ENCODE results near the gene TCP1.
"Not testable (repeated sequence)": the region's sequence is repeated elsewhere in the genome, so short reads cannot be mapped to it uniquely, and the experiment has no call there.

TCP1 gene

GRCh38 chr6:159816775-159817174 is 27.4 kb upstream of the TCP1 start:
- not testable (repeated sequence) for DNase-seq

- DNase-seq = no peak
These were observed 26.0 kb upstream of the TCP1 start for GRCh38 chr6:159815410-159815809.

DNA sequence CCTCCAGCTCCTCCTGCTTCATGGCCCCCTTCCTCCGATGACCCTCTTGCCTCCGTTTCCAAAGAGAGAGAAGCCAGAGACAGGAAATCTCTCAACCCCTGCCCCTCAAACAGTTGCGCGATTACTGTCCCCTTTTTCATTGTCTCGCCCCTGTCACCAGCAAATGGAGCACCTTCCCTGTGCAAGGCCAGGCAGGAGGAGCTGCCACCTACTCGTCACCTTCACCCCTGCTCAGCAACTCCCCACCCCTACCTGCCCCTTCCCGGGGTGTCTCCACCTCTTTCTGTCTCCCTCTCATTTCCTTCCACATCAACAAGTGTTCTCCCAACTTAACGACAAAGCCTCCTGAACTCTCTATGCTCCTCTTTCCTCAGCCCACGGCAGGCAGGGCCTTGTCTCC is 24.4 kb upstream of the TCP1 start:
- no peak for DNase-seq

GRCh38 chr6:159809149-159809548 is 19.7 kb upstream of the TCP1 start:
- no peak for DNase-seq

DNA sequence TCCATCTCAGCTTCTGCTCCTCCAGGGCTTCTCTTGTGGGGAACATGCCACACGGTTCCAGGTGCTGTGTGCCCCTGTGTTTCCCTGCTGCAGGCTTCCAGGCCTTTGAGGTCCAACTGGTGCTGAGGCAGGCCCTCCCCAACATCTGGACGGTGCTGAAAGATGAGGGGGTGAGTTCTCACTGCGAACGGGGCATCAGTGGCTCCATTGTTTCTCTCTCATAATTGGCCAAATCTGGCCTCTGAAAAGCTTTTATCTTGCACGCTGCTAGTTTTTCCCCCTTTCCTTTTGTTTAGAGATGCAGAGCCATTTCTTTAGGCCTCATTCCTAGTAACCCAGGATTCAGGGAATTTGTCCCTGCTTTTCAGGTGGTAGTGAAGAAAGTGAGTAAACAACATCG is 19.2 kb upstream of the TCP1 start:
- DNase-seq = no peak

DNA sequence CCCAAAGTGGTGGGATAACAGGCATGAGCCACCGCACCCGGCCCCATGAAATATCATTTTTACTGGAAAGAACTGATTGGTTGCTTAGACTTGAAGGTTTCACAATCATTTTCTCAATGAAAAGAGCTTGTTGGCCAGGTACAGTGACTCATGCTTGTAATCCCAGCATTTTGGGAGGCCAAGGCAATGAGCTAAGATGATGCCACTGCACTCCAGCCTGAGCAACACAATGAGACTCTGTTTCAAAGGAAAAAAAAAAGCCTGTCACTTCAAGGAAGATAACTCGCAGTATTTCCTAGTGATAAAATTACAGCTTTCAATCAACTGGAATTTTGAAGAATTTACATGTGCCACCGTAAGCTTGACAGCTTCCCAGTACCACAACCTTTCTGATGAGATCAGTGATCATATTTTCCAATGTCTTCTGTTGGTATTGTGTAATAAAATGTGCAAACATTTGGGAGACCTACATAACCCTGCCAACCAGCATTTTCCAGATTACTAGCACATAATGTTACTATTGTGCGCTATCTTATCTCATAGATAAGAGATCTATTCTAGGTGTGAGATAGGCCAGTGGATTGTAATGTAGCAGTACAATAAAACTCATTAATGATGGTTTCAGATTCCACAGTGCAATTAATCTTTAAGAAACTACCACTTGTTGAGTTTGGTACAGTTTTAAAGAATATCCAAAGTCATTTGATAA is 17.9 kb upstream of the TCP1 start:
- DNase-seq = no peak

DNA sequence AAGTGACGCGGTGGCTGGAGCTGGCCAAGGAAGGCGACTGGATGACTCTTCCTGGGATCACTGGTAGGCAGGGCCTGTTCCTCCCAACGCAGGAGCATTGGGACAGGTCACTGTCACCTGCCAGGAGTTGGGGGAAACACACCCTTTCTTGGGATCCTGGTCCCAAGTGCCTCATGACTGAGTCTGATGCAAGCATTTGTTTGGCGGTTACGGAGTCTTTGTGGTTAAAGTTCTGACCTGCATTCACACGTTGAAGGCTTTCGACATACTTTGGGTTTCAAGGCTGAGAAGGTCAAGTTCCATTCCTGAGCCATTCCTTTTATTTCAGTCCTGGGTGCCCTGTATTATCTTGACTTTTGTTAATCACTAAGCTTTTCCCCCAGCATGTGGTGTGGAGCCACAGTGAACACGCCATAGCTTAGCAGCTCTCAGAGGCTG is 16.6 kb upstream of the TCP1 start:
- DNase-seq = no peak

GRCh38 chr6:159805440-159806020 is 16.1 kb upstream of the TCP1 start:
- no peak for DNase-seq

DNA sequence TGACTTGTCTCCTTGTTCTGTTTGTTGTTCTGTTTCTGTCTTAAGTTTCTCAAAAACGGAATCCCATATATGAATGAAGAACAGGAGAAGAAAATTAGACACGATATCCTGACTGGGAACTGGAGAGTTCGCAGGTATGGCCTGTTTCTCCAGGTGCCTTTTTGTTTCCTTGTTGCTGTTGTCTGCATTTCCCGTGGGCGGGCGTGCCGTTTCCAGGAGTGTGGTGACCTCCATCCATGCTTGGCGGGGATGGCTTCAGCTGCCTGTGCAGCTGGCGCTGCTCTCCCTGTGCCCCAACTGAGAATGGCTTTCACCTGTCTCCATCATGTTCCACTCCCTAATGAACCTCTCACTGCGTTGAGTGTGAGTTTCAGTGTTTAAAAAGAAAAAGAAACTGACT is 15.1 kb upstream of the TCP1 start:
- DNase-seq = no peak

GRCh38 chr6:159801935-159802334 is 12.5 kb upstream of the TCP1 start:
- peak; percentile 30 for DNase-seq

GRCh38 chr6:159800141-159800865 is 10.9 kb upstream of the TCP1 start, which contains the start of gene PNLDC1:
Gene PNLDC1 (plus strand): TSS chr6:159800276. CDS start chr6:159800308, 32 bp downstream.
- no peak for DNase-seq

DNA sequence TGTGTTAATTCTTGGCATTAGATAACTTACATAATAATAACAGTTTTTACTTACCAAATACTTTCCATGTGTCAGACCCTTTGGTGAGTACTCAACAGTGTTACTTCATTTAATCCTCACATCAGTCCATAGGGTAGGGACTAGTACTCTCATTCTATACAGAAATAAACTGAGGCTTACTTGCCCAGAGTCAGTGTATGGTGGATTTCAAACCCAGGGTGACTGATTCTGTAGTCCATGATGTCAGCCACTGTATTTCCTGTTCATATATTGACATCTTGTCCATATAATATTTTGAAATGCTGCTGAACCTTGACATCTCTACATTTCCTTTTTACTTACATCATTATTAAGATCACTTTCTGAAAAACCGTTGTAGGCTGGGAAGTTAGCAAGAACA is 8.2 kb upstream of the TCP1 start:
- no peak for DNase-seq

GRCh38 chr6:159794976-159795375 is 5.6 kb upstream of the TCP1 start:
- DNase-seq = not testable (repeated sequence)

DNA sequence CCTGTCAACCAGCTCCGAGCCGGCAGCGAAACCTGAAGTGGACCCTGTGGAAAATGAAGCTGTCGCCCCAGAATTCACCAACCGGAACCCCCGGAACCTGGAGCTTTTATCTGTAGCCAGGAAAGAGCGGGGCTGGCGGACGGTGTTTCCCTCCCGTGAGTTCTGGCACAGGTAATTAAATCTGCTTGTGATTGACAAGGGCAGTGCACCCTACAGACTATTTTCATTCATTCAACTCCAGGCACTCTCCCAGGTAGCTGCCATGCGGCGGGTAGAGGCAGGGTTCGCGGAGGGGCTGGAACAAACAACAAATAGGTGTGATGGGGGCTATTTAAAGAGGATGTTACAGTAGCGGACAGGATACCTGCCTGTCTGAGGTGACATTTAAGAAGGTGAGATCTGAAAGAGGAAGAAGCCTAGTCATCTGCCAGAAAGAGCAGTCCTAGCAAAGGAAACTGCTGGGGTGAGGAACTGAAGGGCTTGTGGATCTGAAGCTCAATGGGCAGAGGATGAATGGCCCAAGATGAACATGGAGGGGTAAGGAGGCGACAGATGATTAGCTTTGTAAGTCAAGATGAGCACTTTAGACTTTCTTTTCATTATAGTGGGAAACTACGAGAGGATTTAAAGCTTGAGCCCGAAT is 1.7 kb upstream of the TCP1 start:
- DNase-seq = peak; percentile 43

GRCh38 chr6:159790149-159790955 is 950 bp upstream of the TCP1 start, which contains the start of gene MRPL18:
Gene MRPL18 (plus strand): TSS chr6:159790467. CDS start chr6:159790588, 121 bp downstream.
- DNase-seq = peak; percentile 98

GRCh38 chr6:159788753-159789376 is 537 bp downstream of the TCP1 start:
- peak; percentile 51 for DNase-seq

DNA sequence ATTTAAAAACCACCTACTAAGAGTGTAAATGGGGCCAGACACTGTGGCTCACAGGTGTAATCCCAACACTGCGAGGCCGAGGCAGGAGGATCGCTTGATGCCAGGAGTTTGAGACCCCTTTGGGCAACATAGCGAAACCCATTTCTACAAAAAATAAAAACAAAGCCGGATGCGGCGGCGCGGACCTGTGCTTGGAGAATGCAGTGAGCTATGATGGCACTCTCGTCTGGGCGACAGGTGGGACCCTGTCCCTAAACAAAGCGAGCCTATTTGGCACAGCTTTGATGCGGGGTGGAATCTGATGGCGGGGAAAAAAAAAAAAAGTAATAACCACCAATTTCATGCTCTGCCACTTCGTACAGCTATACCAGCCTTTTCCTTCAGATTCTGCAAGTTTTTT is 1.1 kb downstream of the TCP1 start:
- DNase-seq = no peak

DNA sequence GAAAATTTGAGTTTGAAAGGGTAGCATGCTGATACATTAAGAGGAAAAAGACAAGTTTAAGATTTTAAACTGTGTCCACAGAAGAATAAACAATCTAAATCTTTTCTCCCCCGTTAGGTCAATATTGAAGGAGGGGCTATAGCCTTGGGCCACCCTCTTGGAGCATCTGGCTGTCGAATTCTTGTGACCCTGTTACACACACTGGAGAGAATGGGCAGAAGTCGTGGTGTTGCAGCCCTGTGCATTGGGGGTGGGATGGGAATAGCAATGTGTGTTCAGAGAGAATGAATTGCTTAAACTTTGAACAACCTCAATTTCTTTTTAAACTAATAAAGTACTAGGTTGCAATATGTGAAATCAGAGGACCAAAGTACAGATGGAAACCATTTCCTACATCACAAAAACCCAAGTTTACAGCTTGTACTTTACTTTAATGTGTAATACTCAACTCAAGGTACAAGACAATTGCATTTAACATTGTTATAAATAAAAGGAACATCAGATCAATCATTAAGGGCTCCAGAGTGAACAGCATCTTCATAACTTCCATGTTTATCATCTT is 10.8 kb downstream of the TCP1 start:
- DNase-seq = no peak

GRCh38 chr6:159778131-159778530 is 11.3 kb downstream of the TCP1 start:
- no peak for DNase-seq

DNA sequence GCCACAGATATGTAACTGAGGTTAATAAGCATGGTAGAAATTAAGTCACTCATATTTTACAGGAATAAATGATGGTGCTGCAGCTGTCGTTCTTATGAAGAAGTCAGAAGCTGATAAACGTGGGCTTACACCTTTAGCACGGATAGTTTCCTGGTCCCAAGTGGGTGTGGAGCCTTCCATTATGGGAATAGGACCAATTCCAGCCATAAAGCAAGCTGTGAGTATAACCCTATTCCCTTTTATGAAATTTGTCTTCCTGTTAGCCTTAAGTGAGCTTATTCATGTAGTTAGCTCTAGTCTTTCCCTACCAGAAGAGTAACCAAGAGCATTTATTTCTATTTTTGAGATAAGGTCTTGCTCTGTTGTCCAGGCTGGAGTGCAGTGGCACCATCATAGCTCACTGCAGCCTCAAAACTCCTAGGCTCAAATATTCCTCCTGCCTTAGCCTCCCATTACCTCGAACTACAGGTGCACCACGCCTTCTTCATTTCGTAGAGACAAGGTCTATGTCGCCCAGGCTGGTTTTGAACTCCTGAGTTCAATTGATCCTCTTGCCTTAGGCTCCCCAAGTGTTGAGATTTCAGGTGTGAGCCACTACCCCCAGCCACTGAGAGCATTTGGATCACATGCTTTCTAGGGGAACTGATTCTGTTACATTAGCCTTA is 12.0 kb downstream of the TCP1 start:
- DNase-seq = no peak

DNA sequence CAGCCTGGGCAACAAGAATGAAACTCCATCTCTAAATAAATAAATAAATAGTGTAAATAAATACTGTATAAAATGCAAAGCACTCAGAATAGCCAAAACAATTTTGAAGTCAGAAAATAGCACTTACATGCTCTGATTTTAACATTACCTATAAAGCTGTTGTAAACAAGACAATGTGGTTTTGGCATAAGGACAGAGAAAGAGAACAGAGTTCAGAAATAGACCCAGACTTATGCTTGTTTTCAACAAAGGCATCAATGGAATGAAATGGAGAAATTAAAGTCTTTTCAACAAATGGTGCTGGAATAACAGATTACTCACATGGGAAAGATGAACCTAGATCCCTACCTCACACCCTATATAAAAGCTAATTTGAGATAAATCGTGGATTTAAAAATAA is 17.2 kb downstream of the TCP1 start:
- DNase-seq = no peak
